WTC11 (cell line): ENCODE measurements around the gene SNAPC4. TPM values are rescaled to one million over a fixed set of nuclear protein-coding genes. Genes with fewer than 3 reads are reported as not detected.

Source experiments
- ATAC-seq: fragments of 200-7000 bp; cut with Tn5 transposase; 2 replicates; pipeline ENCODE4 v1.10.0; 2021; ENCODE audit warnings: mild to moderate bottlenecking, moderate library complexity
- CTCF ChIA-PET: fragments of 300-600 bp; sonication (Branson Sonifier 250); formaldehyde crosslinking; loops from one replicate; lab custom pipeline; 2021; ENCODE audit warnings: antibody characterized with exemption; lab: Charles Lee
- POLR2A ChIA-PET: fragments of 350-600 bp; sonication (Branson Sonifier 250); formaldehyde crosslinking; loops from one replicate; lab custom pipeline; 2021; ENCODE audit warnings: antibody characterized with exemption; lab: Charles Lee
- DNase-seq: peaks from one replicate; pipeline ENCODE4 v3.0.0; 2021; ENCODE audit warnings: low spot score
- H3K27ac Mint-ChIP-seq: 2 replicates; pipeline ENCODE4 v1.8.0; 2021; ENCODE audit warnings: mixed read lengths
- H3K27me3 Mint-ChIP-seq: 2 replicates; pipeline ENCODE4 v1.8.0; 2021; ENCODE audit warnings: low read depth, mild to moderate bottlenecking, moderate library complexity, mixed read lengths
- H3K36me3 Mint-ChIP-seq: 2 replicates; pipeline ENCODE4 v1.8.0; 2021; ENCODE audit warnings: mixed read lengths
- H3K4me1 Mint-ChIP-seq: 2 replicates; pipeline ENCODE4 v1.8.0; 2022; ENCODE audit warnings: mixed read lengths
- H3K4me3 Mint-ChIP-seq: 2 replicates; pipeline ENCODE4 v1.8.0; 2021; ENCODE audit warnings: mild to moderate bottlenecking, moderate library complexity, mixed read lengths
- H3K9me3 Mint-ChIP-seq: 2 replicates; pipeline ENCODE4 v1.8.0; 2021; ENCODE audit warnings: mixed read lengths
- CBFB ChIP-seq: sonication (generic); formaldehyde crosslinking; IDR thresholded peaks from 2 replicates; pipeline ENCODE4 v1.8.1; 2022; ENCODE audit warnings: mild to moderate bottlenecking, low read depth, missing genetic modification reagents
- CREM ChIP-seq: sonication (generic); formaldehyde crosslinking; IDR thresholded peaks from 2 replicates; pipeline ENCODE4 v1.8.1; 2022; ENCODE audit warnings: mild to moderate bottlenecking, missing genetic modification reagents, moderate library complexity
- GRHL2 ChIP-seq: fragments of 250-450 bp; sonication (Bioruptor Pico); IDR thresholded peaks from 2 replicates; pipeline ENCODE4 v1.8.0; 2022; ENCODE audit warnings: mild to moderate bottlenecking, moderate library complexity; ENCODE audit not compliant: insufficient replicate concordance, severe bottlenecking
- HMGXB4 ChIP-seq: sonication (generic); formaldehyde crosslinking; IDR thresholded peaks from 2 replicates; pipeline ENCODE4 v1.8.1; 2023; ENCODE audit warnings: mild to moderate bottlenecking, moderate library complexity, missing genetic modification reagents
- JAZF1 ChIP-seq: fragments of 250-450 bp; sonication (Bioruptor Pico); IDR thresholded peaks from 2 replicates; pipeline ENCODE4 v1.9.0; 2021; ENCODE audit warnings: moderate library complexity, mild to moderate bottlenecking, inconsistent platforms
- MXD4 ChIP-seq: fragments of 250-450 bp; sonication (Bioruptor Pico); IDR thresholded peaks from 2 replicates; pipeline ENCODE4 v1.8.0; 2021; ENCODE audit warnings: mild to moderate bottlenecking, moderate library complexity, borderline replicate concordance
- MYBL2 ChIP-seq: sonication (generic); formaldehyde crosslinking; IDR thresholded peaks from 2 replicates; pipeline ENCODE4 v1.8.1; 2023; ENCODE audit warnings: mild to moderate bottlenecking, moderate library complexity, missing genetic modification reagents
- NFYB ChIP-seq: sonication (generic); formaldehyde crosslinking; conservative IDR thresholded peaks from 2 replicates; pipeline ENCODE4 v1.8.0; 2022; ENCODE audit warnings: low read depth, missing genetic modification reagents
- RELA ChIP-seq: sonication (generic); formaldehyde crosslinking; IDR thresholded peaks from 2 replicates; pipeline ENCODE4 v1.8.1; 2022; ENCODE audit warnings: missing genetic modification reagents, mild to moderate bottlenecking, borderline replicate concordance
- SMAD4 ChIP-seq: sonication (generic); formaldehyde crosslinking; IDR thresholded peaks from 2 replicates; pipeline ENCODE4 v1.8.0; 2022; ENCODE audit warnings: mild to moderate bottlenecking, missing genetic modification reagents
- ZNF219 ChIP-seq: sonication (generic); formaldehyde crosslinking; IDR thresholded peaks from 2 replicates; pipeline ENCODE4 v1.8.0; 2023; ENCODE audit warnings: missing genetic modification reagents, mild to moderate bottlenecking, borderline replicate concordance
- ZNF416 ChIP-seq: fragments of 250-450 bp; sonication (Bioruptor Pico); IDR thresholded peaks from 2 replicates; pipeline ENCODE4 v1.9.0; 2021; ENCODE audit warnings: mild to moderate bottlenecking, inconsistent platforms
- ZNF512 ChIP-seq: sonication (generic); formaldehyde crosslinking; IDR thresholded peaks from 2 replicates; pipeline ENCODE4 v1.8.1; 2022; ENCODE audit warnings: missing genetic modification reagents, borderline replicate concordance
- total RNA-seq: library from RNA; stranded (reverse); gene quantifications from 3 replicates; pipeline ENCODE4 v1.2.3, GENCODE V29; 2021
- TF ChIP-seq, protein P1 (sequence below): fragments of 250-450 bp; sonication (Bioruptor Pico); IDR thresholded peaks from 2 replicates; pipeline ENCODE4 v1.9.0; 2021; ENCODE audit warnings: mild to moderate bottlenecking
- TF ChIP-seq, protein P2 (sequence below): sonication (generic); formaldehyde crosslinking; IDR thresholded peaks from 2 replicates; pipeline ENCODE4 v1.8.0; 2023; ENCODE audit warnings: missing genetic modification reagents
- TF ChIP-seq, protein P3 (sequence below): sonication (generic); formaldehyde crosslinking; IDR thresholded peaks from 2 replicates; pipeline ENCODE4 v1.8.0; 2022; ENCODE audit warnings: mild to moderate bottlenecking, missing genetic modification reagents
- TF ChIP-seq, protein P4 (sequence below): sonication (generic); formaldehyde crosslinking; IDR thresholded peaks from 2 replicates; pipeline ENCODE4 v1.8.0; 2022; ENCODE audit warnings: mild to moderate bottlenecking, missing genetic modification reagents
- TF ChIP-seq, protein P5 (sequence below): sonication (generic); formaldehyde crosslinking; IDR thresholded peaks from 2 replicates; pipeline ENCODE4 v1.8.0; 2022; ENCODE audit warnings: mild to moderate bottlenecking, missing genetic modification reagents

The SNAPC4 gene
- total RNA-seq, 1 experiment from 2014 or later, result 22.8 TPM

DNA sequence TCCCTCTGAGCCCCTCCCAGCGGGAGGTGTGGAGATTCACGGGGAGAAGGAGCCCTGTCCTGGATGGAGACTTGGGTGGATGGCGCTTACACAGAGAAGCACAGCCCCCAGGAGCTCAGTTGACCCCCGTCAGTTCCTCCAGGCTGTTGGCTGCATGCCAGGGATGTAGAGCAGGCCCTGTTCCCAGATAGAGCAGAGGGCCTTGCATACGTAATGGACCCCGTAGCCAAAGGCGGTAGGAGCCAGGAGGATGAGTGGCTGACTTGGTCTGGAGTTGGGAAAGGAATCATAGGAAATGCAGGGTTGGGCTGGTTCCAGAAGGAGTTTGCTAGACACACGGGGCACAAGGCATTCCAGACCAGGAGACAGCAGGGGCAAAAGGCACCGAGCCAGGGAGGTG is 13.0 kb upstream of the SNAPC4 start:
- ChIA-PET POLR2A (no interaction called here), CTCF (no interaction called here)
- no peaks in the 10 kb centered on the region for H3K27me3 Mint-ChIP-seq
- DNase-seq, result no peak
- H3K27ac Mint-ChIP-seq, result no peak overlapping the region
- peaks cover 71% of the 10 kb centered on the region for H3K36me3 Mint-ChIP-seq
- H3K4me3 Mint-ChIP-seq, result no peak overlapping the region
- H3K4me1 Mint-ChIP-seq, result peaks cover 27% of the 10 kb centered on the region
- no peak for TF ChIP-seq HMGXB4 (CRISPR knock-in tag)
- no peak for TF ChIP-seq MYBL2 (CRISPR knock-in tag)
- TF ChIP-seq RELA (CRISPR knock-in tag), result no peak
- no peak for TF ChIP-seq SMAD4
- TF ChIP-seq ZNF512 (CRISPR knock-in tag), result no peak
- TF ChIP-seq, protein P1, sequence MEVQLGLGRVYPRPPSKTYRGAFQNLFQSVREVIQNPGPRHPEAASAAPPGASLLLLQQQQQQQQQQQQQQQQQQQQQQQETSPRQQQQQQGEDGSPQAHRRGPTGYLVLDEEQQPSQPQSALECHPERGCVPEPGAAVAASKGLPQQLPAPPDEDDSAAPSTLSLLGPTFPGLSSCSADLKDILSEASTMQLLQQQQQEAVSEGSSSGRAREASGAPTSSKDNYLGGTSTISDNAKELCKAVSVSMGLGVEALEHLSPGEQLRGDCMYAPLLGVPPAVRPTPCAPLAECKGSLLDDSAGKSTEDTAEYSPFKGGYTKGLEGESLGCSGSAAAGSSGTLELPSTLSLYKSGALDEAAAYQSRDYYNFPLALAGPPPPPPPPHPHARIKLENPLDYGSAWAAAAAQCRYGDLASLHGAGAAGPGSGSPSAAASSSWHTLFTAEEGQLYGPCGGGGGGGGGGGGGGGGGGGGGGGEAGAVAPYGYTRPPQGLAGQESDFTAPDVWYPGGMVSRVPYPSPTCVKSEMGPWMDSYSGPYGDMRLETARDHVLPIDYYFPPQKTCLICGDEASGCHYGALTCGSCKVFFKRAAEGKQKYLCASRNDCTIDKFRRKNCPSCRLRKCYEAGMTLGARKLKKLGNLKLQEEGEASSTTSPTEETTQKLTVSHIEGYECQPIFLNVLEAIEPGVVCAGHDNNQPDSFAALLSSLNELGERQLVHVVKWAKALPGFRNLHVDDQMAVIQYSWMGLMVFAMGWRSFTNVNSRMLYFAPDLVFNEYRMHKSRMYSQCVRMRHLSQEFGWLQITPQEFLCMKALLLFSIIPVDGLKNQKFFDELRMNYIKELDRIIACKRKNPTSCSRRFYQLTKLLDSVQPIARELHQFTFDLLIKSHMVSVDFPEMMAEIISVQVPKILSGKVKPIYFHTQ, result no peak
- TF ChIP-seq GRHL2 (CRISPR knock-in tag), result no peak
- no peak for ATAC-seq
- H3K9me3 Mint-ChIP-seq, result no peaks in the 10 kb centered on the region

DNA sequence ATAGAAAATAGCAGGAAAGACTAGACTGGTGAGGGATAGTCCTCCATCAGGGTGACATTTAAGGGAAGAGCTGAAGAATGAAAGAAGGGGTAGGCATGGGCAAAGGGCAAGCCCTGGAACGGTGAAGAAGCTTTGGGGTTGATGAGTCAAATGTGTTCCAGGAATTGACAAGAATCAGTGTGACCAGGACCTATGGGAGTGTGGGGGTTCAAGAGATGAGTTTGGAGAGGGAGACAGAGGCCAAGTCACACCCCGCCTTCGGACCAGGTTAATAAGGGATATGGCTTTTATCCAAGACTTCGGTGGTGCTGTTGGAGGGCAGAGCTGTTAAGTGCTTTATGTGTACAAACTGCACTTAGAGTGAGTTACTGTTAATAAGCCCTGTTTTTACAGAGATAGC is 11.4 kb upstream of the SNAPC4 start:
- H3K27ac Mint-ChIP-seq, result peak overlapping the region; percentile 75
- TF ChIP-seq, protein P2, sequence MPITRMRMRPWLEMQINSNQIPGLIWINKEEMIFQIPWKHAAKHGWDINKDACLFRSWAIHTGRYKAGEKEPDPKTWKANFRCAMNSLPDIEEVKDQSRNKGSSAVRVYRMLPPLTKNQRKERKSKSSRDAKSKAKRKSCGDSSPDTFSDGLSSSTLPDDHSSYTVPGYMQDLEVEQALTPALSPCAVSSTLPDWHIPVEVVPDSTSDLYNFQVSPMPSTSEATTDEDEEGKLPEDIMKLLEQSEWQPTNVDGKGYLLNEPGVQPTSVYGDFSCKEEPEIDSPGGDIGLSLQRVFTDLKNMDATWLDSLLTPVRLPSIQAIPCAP, result no peak
- TF ChIP-seq JAZF1, result no peak
- TF ChIP-seq CREM (CRISPR knock-in tag), result no peak
- TF ChIP-seq, all 79 proteins: peak for 0
- POLR2A ChIA-PET, result no interaction called here

GRCh38 chr9:136410500-136411287 is 10.7 kb upstream of the SNAPC4 start, which contains the start of the genes ENTR1 and PMPCA:
Gene ENTR1 (minus strand): TSS chr9:136410614. CDS start chr9:136410397, 217 bp downstream.
Gene PMPCA (plus strand): TSS chr9:136410658. CDS start chr9:136410669, 11 bp downstream.
- no peaks in the 10 kb centered on the region for H3K9me3 Mint-ChIP-seq
- H3K27me3 Mint-ChIP-seq, result no peaks in the 10 kb centered on the region
- DNase-seq, result peak; percentile 92
- H3K4me1 Mint-ChIP-seq, result peaks cover 27% of the 10 kb centered on the region
- peak; percentile 74 for ATAC-seq
- peak within 1 kb of the TSS; percentile 92 for H3K4me3 Mint-ChIP-seq
- peaks cover 69% of the 10 kb centered on the region for H3K36me3 Mint-ChIP-seq
- peak within 1 kb of the TSS; percentile 90 for H3K27ac Mint-ChIP-seq
- ChIA-PET POLR2A (interaction anchor here (0.5 to 1.1 kb wide), 3 partner anchors 10 to 79 kb away, joined by 3 to 5 read pairs (median 5); no protein-coding TSS in a partner anchor), CTCF (interaction anchor here (1.0 to 2.4 kb wide), 6 partner anchors 10 to 261 kb away, joined by 3 to 11 read pairs (median 4); no protein-coding TSS in a partner anchor)
- TF ChIP-seq ZNF416 (CRISPR knock-in tag) (no peak), CBFB (CRISPR knock-in tag) (no peak), MXD4 (no peak), NFYB (CRISPR knock-in tag) (no peak), ZNF219 (CRISPR knock-in tag) (peak; percentile 51; the same call in 1 of the 2 replicates)
- TF ChIP-seq, protein P3, sequence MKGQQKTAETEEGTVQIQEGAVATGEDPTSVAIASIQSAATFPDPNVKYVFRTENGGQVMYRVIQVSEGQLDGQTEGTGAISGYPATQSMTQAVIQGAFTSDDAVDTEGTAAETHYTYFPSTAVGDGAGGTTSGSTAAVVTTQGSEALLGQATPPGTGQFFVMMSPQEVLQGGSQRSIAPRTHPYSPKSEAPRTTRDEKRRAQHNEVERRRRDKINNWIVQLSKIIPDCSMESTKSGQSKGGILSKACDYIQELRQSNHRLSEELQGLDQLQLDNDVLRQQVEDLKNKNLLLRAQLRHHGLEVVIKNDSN (CRISPR knock-in tag), result peak; percentile 45; the same call in 1 of the 2 replicates
- TF ChIP-seq, protein P4, sequence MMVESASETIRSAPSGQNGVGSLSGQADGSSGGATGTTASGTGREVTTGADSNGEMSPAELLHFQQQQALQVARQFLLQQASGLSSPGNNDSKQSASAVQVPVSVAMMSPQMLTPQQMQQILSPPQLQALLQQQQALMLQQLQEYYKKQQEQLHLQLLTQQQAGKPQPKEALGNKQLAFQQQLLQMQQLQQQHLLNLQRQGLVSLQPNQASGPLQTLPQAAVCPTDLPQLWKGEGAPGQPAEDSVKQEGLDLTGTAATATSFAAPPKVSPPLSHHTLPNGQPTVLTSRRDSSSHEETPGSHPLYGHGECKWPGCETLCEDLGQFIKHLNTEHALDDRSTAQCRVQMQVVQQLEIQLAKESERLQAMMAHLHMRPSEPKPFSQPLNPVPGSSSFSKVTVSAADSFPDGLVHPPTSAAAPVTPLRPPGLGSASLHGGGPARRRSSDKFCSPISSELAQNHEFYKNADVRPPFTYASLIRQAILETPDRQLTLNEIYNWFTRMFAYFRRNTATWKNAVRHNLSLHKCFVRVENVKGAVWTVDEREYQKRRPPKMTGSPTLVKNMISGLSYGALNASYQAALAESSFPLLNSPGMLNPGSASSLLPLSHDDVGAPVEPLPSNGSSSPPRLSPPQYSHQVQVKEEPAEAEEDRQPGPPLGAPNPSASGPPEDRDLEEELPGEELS, result peak; percentile 89
- TF ChIP-seq, protein P5, sequence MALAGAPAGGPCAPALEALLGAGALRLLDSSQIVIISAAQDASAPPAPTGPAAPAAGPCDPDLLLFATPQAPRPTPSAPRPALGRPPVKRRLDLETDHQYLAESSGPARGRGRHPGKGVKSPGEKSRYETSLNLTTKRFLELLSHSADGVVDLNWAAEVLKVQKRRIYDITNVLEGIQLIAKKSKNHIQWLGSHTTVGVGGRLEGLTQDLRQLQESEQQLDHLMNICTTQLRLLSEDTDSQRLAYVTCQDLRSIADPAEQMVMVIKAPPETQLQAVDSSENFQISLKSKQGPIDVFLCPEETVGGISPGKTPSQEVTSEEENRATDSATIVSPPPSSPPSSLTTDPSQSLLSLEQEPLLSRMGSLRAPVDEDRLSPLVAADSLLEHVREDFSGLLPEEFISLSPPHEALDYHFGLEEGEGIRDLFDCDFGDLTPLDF (CRISPR knock-in tag), result no peak; the same call in 1 of the 2 replicates

More for the DNA sequence above, 11.4 kb upstream of the SNAPC4 start:
- DNase-seq (no peak), ATAC-seq (no peak)
- peaks cover 27% of the 10 kb centered on the region for H3K4me1 Mint-ChIP-seq
- CTCF ChIA-PET, result no interaction called here
- peak overlapping the region; percentile 92 for H3K4me3 Mint-ChIP-seq
- H3K27me3 Mint-ChIP-seq, result no peaks in the 10 kb centered on the region
- H3K9me3 Mint-ChIP-seq, result no peaks in the 10 kb centered on the region
- peaks cover 72% of the 10 kb centered on the region for H3K36me3 Mint-ChIP-seq
